ENCODE measurements around the gene MYBPC3. TPM values are rescaled to one million over a fixed set of nuclear protein-coding genes. Genes with fewer than 3 reads are reported as not detected.

MYBPC3 gene
- polyA plus RNA-seq, 2 of the 4 experiments (the other 2 are of a cell fraction), result 0.05 to 0.06 TPM

- FAIRE-seq, result no peak
- DNase-seq (ENCODE audit: low read depth in 1 of 2, low spot score in 1 of 2), result no peak
- Histone ChIP-seq H3K4me2 (no peak overlapping the region), H3K4me3 (no peak overlapping the region), H3K9me3 (no peaks in the 10 kb centered on the region), H3K4me1 (peaks cover 10% of the 10 kb centered on the region; the same call in 2 of the 3 replicates), H3K27ac (no peak overlapping the region)
- 92% methylated on average over 14 of the region's 20 CpGs for WGBS (ENCODE audit: missing lambda C conversion rate)
- ChIA-PET POLR2A (no interaction called here), CTCF (interaction anchor here (0.6 to 2.7 kb wide), 7 partner anchors 16 to 1413 kb away, joined by 3 to 16 read pairs (median 3); no protein-coding TSS in a partner anchor)
- TF ChIP-seq KDM1A (IDR thresholded peaks at IDR 0.05; ENCODE audit: low read depth), result no peak
- TF ChIP-seq MYC (IDR thresholded peaks at IDR 0.05; ENCODE audit: borderline replicate concordance, low read length), result no peak
- TF ChIP-seq CBX8 (IDR thresholded peaks at IDR 0.05), result no peak
- TF ChIP-seq RAD21 (conservative IDR thresholded peaks at IDR 0.05 in 1 of 2, IDR thresholded peaks at IDR 0.05 in 1 of 2), result no peak
- ATAC-seq, result no peak
These were observed 19.5 kb downstream of the MYBPC3 start for GRCh38 chr11:47332791-47333525.

GRCh38 chr11:47332303-47332711 is 20.2 kb downstream of the MYBPC3 start:
- ChIA-PET CTCF (interaction anchor here (1.7 to 2.7 kb wide), 2 partner anchors 23 to 98 kb away, joined by 3 to 16 read pairs; no protein-coding TSS in a partner anchor), POLR2A (no interaction called here)
- ATAC-seq, result no peak
- no peak for FAIRE-seq
- no peak for DNase-seq (ENCODE audit: low read depth in 1 of 2, low spot score in 1 of 2)
- H3K4me3 ChIP-seq, result no peak overlapping the region
- H3K4me2 ChIP-seq, result no peak overlapping the region
- no peaks in the 10 kb centered on the region for H3K9me3 ChIP-seq
- 77% methylated on average over 13 of the region's 13 CpGs for WGBS (ENCODE audit: missing lambda C conversion rate)
- no peak overlapping the region for H3K27ac ChIP-seq
- TF ChIP-seq HEYL (CRISPR knock-in tag; IDR thresholded peaks at IDR 0.05) (no peak), CEBPB (IDR thresholded peaks at IDR 0.05) (no peak), TP53 (CRISPR knock-in tag; IDR thresholded peaks at IDR 0.05) (no peak)
- peaks cover 3% of the 10 kb centered on the region; the same call in 1 of the 3 replicates for H3K4me1 ChIP-seq

GRCh38 chr11:47331454-47332302 is 20.8 kb downstream of the MYBPC3 start:
- CTCF ChIA-PET, result interaction anchor here (1.7 to 2.7 kb wide), 2 partner anchors 23 to 98 kb away, joined by 3 to 16 read pairs; no protein-coding TSS in a partner anchor
- Histone ChIP-seq H3K9me3 (no peaks in the 10 kb centered on the region), H3K4me3 (no peak overlapping the region), H3K4me1 (no peaks in the 10 kb centered on the region), H3K27ac (no peak overlapping the region), H3K4me2 (no peak overlapping the region)
- FAIRE-seq (no peak), ATAC-seq (no peak), DNase-seq (ENCODE audit: low read depth in 1 of 2, low spot score in 1 of 2) (no peak)
- POLR2A ChIA-PET, result no interaction called here
- TF ChIP-seq RFX5 (IDR thresholded peaks at IDR 0.05) (no peak), JUN (IDR thresholded peaks at IDR 0.05) (0 out of 5 replicates have a peak, but pooled peaks of 1 of the 2 experiments have one; percentile 12), POLR2AphosphoS2 (conservative IDR thresholded peaks at IDR 0.05; ENCODE audit: low read length) (no peak), E2F6 (IDR thresholded peaks at IDR 0.05; ENCODE audit: borderline replicate concordance, low read depth) (no peak)
- WGBS (ENCODE audit: missing lambda C conversion rate), result 91% methylated on average over 17 of the region's 21 CpGs

- H3K4me2 ChIP-seq, result no peak overlapping the region
- no peak for FAIRE-seq
- no peak overlapping the region for H3K27ac ChIP-seq
- no peak for TF ChIP-seq FOXS1 (CRISPR knock-in tag; IDR thresholded peaks at IDR 0.05)
- no peak for TF ChIP-seq RNF2 (IDR thresholded peaks at IDR 0.05; ENCODE audit: borderline replicate concordance, low read depth)
- no peak for TF ChIP-seq GATA3 (IDR thresholded peaks at IDR 0.05; ENCODE audit: borderline replicate concordance)
- no peak for TF ChIP-seq HOXB5 (CRISPR knock-in tag; IDR thresholded peaks at IDR 0.05)
- TF ChIP-seq JUN (IDR thresholded peaks at IDR 0.05), result no peak
- no peak for TF ChIP-seq SREBF2 (IDR thresholded peaks at IDR 0.05)
- TF ChIP-seq EHMT2 (IDR thresholded peaks at IDR 0.05; ENCODE audit: low read depth), result no peak
- TF ChIP-seq CBX2 (IDR thresholded peaks at IDR 0.05; ENCODE audit: borderline replicate concordance, low read depth), result no peak
- TF ChIP-seq RAD21 (conservative IDR thresholded peaks at IDR 0.05 in 1 of 2, IDR thresholded peaks at IDR 0.05 in 1 of 2), result no peak
- no peak for TF ChIP-seq MAX (IDR thresholded peaks at IDR 0.05)
- no peak for TF ChIP-seq ZSCAN20 (CRISPR knock-in tag; IDR thresholded peaks at IDR 0.05)
- no peak for TF ChIP-seq CHD2 (IDR thresholded peaks at IDR 0.05; ENCODE audit: low read length, partially characterized antibody)
- no peak for TF ChIP-seq MAFK (IDR thresholded peaks at IDR 0.05; ENCODE audit: partially characterized antibody)
- no peak for TF ChIP-seq NPAS2 (CRISPR knock-in tag; IDR thresholded peaks at IDR 0.05; ENCODE audit: borderline replicate concordance)
- no peak for TF ChIP-seq EHF (CRISPR knock-in tag; IDR thresholded peaks at IDR 0.05)
- no peak for TF ChIP-seq TFCP2L1 (CRISPR knock-in tag; IDR thresholded peaks at IDR 0.05)
- TF ChIP-seq KDM1A (IDR thresholded peaks at IDR 0.05; ENCODE audit: low read depth), result no peak
- no peak for TF ChIP-seq HOXB13 (CRISPR knock-in tag; IDR thresholded peaks at IDR 0.05; ENCODE audit: low read depth)
- no peaks in the 10 kb centered on the region for H3K4me1 ChIP-seq
- peak in 1 of 2 experiments; percentile 17; a peak in 2 of 6 replicates for ATAC-seq
- ChIA-PET CTCF (interaction anchor here (0.8 to 0.9 kb wide), 2 partner anchors 25 to 71 kb away, joined by 3 to 5 read pairs; no protein-coding TSS in a partner anchor), POLR2A (no interaction called here)
- 84% methylated on average over 13 of the region's 16 CpGs for WGBS (ENCODE audit: missing lambda C conversion rate)
- H3K9me3 ChIP-seq, result no peaks in the 10 kb centered on the region
- no peak overlapping the region for H3K4me3 ChIP-seq
- no peak for DNase-seq (ENCODE audit: low read depth in 1 of 2, low spot score in 1 of 2)
These were observed 22.2 kb downstream of the MYBPC3 start for GRCh38 chr11:47329987-47330931.
